CD4-positive, alpha-beta T cell treated with Interleukin-12 subunit alpha and Interleukin-12 subunit beta, for 1 hour (primary cell): ENCODE results near the gene ASB6.
A peak's percentile ranks its signal among the peaks of the same experiment; 100 is the strongest.
"Not testable (repeated sequence)": the region's sequence is repeated elsewhere in the genome, so short reads cannot be mapped to it uniquely, and the experiment has no call there.

Experiments
- DNase-seq: peaks from one replicate; pipeline ENCODE4 v3.0.0-alpha.2; 2020

Gene ASB6

GRCh38 chr9:129604766-129605163 is 37.2 kb downstream of the ASB6 start:
- peak; percentile 38 for DNase-seq

GRCh38 chr9:129604056-129604765 is 37.7 kb downstream of the ASB6 start:
- no peak for DNase-seq

GRCh38 chr9:129602598-129603415 is 39.1 kb downstream of the ASB6 start:
- no peak for DNase-seq

GRCh38 chr9:129601082-129601674 is 40.8 kb downstream of the ASB6 start:
- no peak for DNase-seq

- no peak for DNase-seq
Observed at GRCh38 chr9:129598089-129598596, 43.8 kb downstream of the ASB6 start.

GRCh38 chr9:129597355-129598088 is 44.4 kb downstream of the ASB6 start:
- DNase-seq = peak; percentile 45

- DNase-seq = no peak
Observed at GRCh38 chr9:129596541-129597331, 45.2 kb downstream of the ASB6 start.

- DNase-seq = no peak
Observed at GRCh38 chr9:129595903-129596540, 45.9 kb downstream of the ASB6 start.

GRCh38 chr9:129595311-129595741 is 46.6 kb downstream of the ASB6 start:
- DNase-seq = no peak

- DNase-seq = no peak
Observed at GRCh38 chr9:129594632-129595031, 47.3 kb downstream of the ASB6 start.

GRCh38 chr9:129592790-129593189 is 49.2 kb downstream of the ASB6 start:
- DNase-seq = not testable (repeated sequence)

GRCh38 chr9:129591916-129592315 is 50.0 kb downstream of the ASB6 start:
- DNase-seq = no peak

- DNase-seq = no peak
Observed at GRCh38 chr9:129590466-129590865, 51.5 kb downstream of the ASB6 start.

- DNase-seq = no peak
Observed at GRCh38 chr9:129587487-129588262, 54.3 kb downstream of the ASB6 start.

- DNase-seq = peak; percentile 44
Observed at GRCh38 chr9:129586685-129587084, 55.3 kb downstream of the ASB6 start.

GRCh38 chr9:129586245-129586644 is 55.7 kb downstream of the ASB6 start:
- DNase-seq = no peak

GRCh38 chr9:129585352-129585751 is 56.6 kb downstream of the ASB6 start:
- DNase-seq = no peak
